SK-N-SH treated with all-trans-retinoic acid at 6 μM for 48 hours (cell line): ENCODE measurements around the gene MMS19.

ENCODE experiments used
- ATAC-seq: fragments of 200-7000 bp; cut with Tn5 transposase; 3 replicates; pipeline ENCODE4 v1.9.1; 2020; ENCODE audit warnings: mild to moderate bottlenecking, moderate library complexity
- ARNTL ChIP-seq: fragments of 450-650 bp; formaldehyde crosslinking; IDR thresholded peaks from 2 replicates; pipeline ENCODE4 v1.5.0; 2020; ENCODE audit warnings: low read depth, mild to moderate bottlenecking, moderate library complexity, borderline replicate concordance
- BACH2 ChIP-seq: fragments of 250-450 bp; sonication (Bioruptor Pico); IDR thresholded peaks from 2 replicates; pipeline ENCODE4 v1.9.0; 2021; ENCODE audit warnings: mild to moderate bottlenecking, borderline replicate concordance
- CREB5 ChIP-seq: fragments of 250-450 bp; sonication (Bioruptor Pico); IDR thresholded peaks from 2 replicates; pipeline ENCODE4 v1.5.1; 2020; ENCODE audit warnings: low read depth, mild to moderate bottlenecking, moderate library complexity
- CSRNP3 ChIP-seq: fragments of 250-450 bp; sonication (Bioruptor Pico); IDR thresholded peaks from 2 replicates; pipeline ENCODE4 v1.5.1; 2021; ENCODE audit warnings: mild to moderate bottlenecking, moderate library complexity
- ESRRG ChIP-seq: fragments of 250-450 bp; sonication (Bioruptor Pico); IDR thresholded peaks from 2 replicates; pipeline ENCODE4 v1.6.1; 2021; ENCODE audit warnings: mild to moderate bottlenecking
- GLIS3 ChIP-seq: fragments of 250-450 bp; sonication (Bioruptor Pico); IDR thresholded peaks from 2 replicates; pipeline ENCODE4 v1.5.0; 2020; ENCODE audit warnings: mild to moderate bottlenecking, moderate library complexity
- ISL1 ChIP-seq: fragments of 250-450 bp; sonication (Bioruptor Pico); IDR thresholded peaks from 2 replicates; pipeline ENCODE4 v2.1.2; 2022; ENCODE audit warnings: mild to moderate bottlenecking, moderate library complexity
- OSR1 ChIP-seq: fragments of 250-450 bp; sonication (Bioruptor Pico); IDR thresholded peaks from 2 replicates; pipeline ENCODE4 v1.8.0; 2022; ENCODE audit warnings: moderate library complexity, mild to moderate bottlenecking, inconsistent platforms
- PATZ1 ChIP-seq: fragments of 250-450 bp; sonication (Bioruptor Pico); IDR thresholded peaks from 2 replicates; pipeline ENCODE4 v1.8.0; 2020; ENCODE audit warnings: mild to moderate bottlenecking, moderate library complexity, borderline replicate concordance
- POU6F1 ChIP-seq: fragments of 250-450 bp; sonication (Bioruptor Pico); IDR thresholded peaks from 2 replicates; pipeline ENCODE4 v1.8.0; 2021; ENCODE audit warnings: low read depth, mild to moderate bottlenecking, moderate library complexity, borderline replicate concordance
- RARB ChIP-seq: fragments of 250-450 bp; sonication (Bioruptor Pico); IDR thresholded peaks from 2 replicates; pipeline ENCODE4 v1.8.0; 2021; ENCODE audit warnings: mild to moderate bottlenecking, moderate library complexity
- SNAI2 ChIP-seq: fragments of 250-450 bp; sonication (Bioruptor Pico); IDR thresholded peaks from 2 replicates; pipeline ENCODE4 v1.5.0; 2020; ENCODE audit warnings: mild to moderate bottlenecking, moderate library complexity
- TCF4 ChIP-seq: fragments of 250-450 bp; sonication (Bioruptor Pico); IDR thresholded peaks from 2 replicates; pipeline ENCODE4 v1.8.0; 2021; ENCODE audit warnings: mild to moderate bottlenecking, moderate library complexity, borderline replicate concordance
- TOX ChIP-seq: fragments of 250-450 bp; sonication (Bioruptor Pico); IDR thresholded peaks from 2 replicates; pipeline ENCODE4 v1.8.0; 2021; ENCODE audit warnings: mild to moderate bottlenecking, moderate library complexity, borderline replicate concordance
- TSHZ2 ChIP-seq: fragments of 250-450 bp; sonication (Bioruptor Pico); IDR thresholded peaks from 2 replicates; pipeline ENCODE4 v1.5.0; 2020; ENCODE audit warnings: mild to moderate bottlenecking, moderate library complexity
- ZC3H10 ChIP-seq: fragments of 250-450 bp; sonication (Bioruptor Pico); IDR thresholded peaks from 2 replicates; pipeline ENCODE4 v1.5.1; 2021; ENCODE audit warnings: mild to moderate bottlenecking, moderate library complexity
- ZFP3 ChIP-seq: fragments of 250-450 bp; sonication (Bioruptor Pico); IDR thresholded peaks from 2 replicates; pipeline ENCODE4 v1.5.0; 2020; ENCODE audit warnings: mild to moderate bottlenecking, moderate library complexity
- ZFP30 ChIP-seq: fragments of 450-650 bp; formaldehyde crosslinking; IDR thresholded peaks from 2 replicates; pipeline ENCODE4 v1.5.0; 2022; ENCODE audit warnings: mild to moderate bottlenecking, moderate library complexity
- ZNF565 ChIP-seq: fragments of 450-650 bp; formaldehyde crosslinking; conservative IDR thresholded peaks from 2 replicates; pipeline ENCODE4 v1.5.0; 2020; ENCODE audit warnings: low read depth, mild to moderate bottlenecking, moderate library complexity
- ZNF8 ChIP-seq: fragments of 450-650 bp; formaldehyde crosslinking; IDR thresholded peaks from 2 replicates; pipeline ENCODE4 v1.5.0; 2020; ENCODE audit warnings: mild to moderate bottlenecking, moderate library complexity

MMS19 gene

GRCh38 chr10:97502916-97503315, 4.7 kb upstream of the MMS19 start:
- ATAC-seq: no peak

GRCh38 chr10:97500297-97500575, 2.0 kb upstream of the MMS19 start:
- ATAC-seq: no peak
- TF ChIP-seq TCF4 (CRISPR knock-in tag) (no peak), ZC3H10 (CRISPR knock-in tag) (no peak), ZNF565 (CRISPR knock-in tag) (no peak), POU6F1 (CRISPR knock-in tag) (no peak), RARB (CRISPR knock-in tag) (no peak), ESRRG (CRISPR knock-in tag) (no peak), SNAI2 (CRISPR knock-in tag) (no peak), PATZ1 (no peak)

More at GRCh38 chr10:97502916-97503315, 4.7 kb upstream of the MMS19 start:
- no peak for TF ChIP-seq ISL1 (CRISPR knock-in tag)
- no peak for TF ChIP-seq ZNF8 (CRISPR knock-in tag)
- no peak for TF ChIP-seq ZFP30 (CRISPR knock-in tag)
- TF ChIP-seq ZFP3 (CRISPR knock-in tag): no peak
- TF ChIP-seq BACH2 (CRISPR knock-in tag): no peak
- TF ChIP-seq CSRNP3: no peak
- no peak for TF ChIP-seq PATZ1
- TF ChIP-seq ZC3H10 (CRISPR knock-in tag): no peak
- no peak for TF ChIP-seq ESRRG (CRISPR knock-in tag)
- no peak for TF ChIP-seq POU6F1 (CRISPR knock-in tag)
- TF ChIP-seq ZNF565 (CRISPR knock-in tag): no peak
- TF ChIP-seq TSHZ2 (CRISPR knock-in tag): no peak
- no peak for TF ChIP-seq SNAI2 (CRISPR knock-in tag)
- TF ChIP-seq GLIS3 (CRISPR knock-in tag): no peak
- no peak for TF ChIP-seq TOX
- no peak for TF ChIP-seq OSR1 (CRISPR knock-in tag)
- no peak for TF ChIP-seq CREB5 (CRISPR knock-in tag)
- no peak for TF ChIP-seq TCF4 (CRISPR knock-in tag)
- no peak for TF ChIP-seq ARNTL (CRISPR knock-in tag)
